NCI-H446 treated with DMSO at 0.1 percent for 48 hours (cell line): Measurements from ENCODE around the gene KIAA1671.

ENCODE experiments used
- DNase-seq: peaks from one replicate; lab custom pipeline; 2025; lab: John Stamatoyannopoulos, UW

KIAA1671 gene

DNA sequence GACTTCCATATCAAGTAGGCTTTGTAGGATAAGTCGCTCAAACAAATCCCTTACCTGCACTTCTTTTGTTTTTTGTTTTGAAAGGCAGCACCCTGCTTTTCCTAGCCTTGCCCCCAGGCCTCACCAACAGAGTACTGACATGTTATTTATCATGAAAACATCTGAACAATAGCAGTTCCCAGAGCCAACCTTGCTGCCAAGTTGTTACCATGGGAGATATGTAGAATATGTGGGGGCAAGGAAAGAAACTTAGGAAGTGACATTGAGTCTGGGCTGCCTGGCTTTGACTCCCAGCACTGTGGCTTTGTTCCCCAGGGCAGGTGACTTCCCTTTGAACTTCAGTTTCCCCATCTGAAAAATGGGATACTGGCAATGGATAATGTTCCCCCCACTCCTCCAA lies 193.8 kb downstream of the KIAA1671 start:
- DNase-seq, result no peak

GRCh38 chr22:25146906-25147641 lies 194.6 kb downstream of the KIAA1671 start:
- DNase-seq, result no peak

GRCh38 chr22:25147642-25147928 lies 195.1 kb downstream of the KIAA1671 start:
- no peak for DNase-seq

DNA sequence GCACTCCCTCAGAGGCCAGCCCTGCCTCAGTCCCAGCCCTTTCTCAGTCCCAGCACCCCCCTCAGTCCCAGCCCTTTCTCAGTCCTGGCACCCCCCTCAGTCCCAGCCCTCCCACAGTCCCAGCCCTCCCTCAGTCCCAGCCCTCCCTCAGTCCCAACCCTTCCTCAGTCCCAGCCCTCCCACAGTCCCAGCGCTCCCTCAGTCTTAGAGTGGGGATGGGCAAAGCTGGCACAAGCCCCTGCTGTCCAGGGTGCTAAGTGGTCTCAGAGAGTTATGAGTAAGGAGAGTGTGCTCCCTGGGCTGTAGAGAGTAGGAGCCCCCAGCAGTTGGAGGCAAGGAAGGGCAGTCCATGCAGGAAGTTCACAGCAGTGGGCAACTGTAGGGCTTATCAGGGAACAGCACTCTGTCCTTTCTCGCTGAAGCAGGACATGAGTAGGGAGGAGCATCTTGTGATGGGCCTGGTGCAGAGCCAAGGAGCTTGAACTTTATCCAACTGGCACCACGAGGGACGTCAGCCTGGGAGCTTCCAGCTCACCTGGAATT lies 195.7 kb downstream of the KIAA1671 start:
- no peak for DNase-seq

DNA sequence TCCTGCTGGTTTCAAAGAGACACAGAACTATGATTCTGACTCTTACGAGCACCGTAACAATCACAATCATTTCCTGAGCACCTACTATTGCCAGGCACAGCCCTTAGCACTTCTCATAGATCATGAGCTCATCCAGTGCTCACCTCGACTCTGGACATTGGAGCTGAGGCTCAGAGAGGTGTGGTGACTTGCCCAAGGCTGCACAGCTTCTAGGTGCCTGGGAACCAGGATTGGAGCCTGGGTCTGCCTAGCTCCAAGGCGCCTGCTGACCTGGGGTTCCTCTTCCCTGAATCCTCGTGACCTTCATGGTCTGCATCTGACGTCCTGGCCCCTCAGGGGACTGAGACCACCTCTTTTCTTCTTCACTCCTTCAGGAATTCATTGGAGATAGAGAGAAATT lies 196.5 kb downstream of the KIAA1671 start:
- DNase-seq, result no peak

- DNase-seq, result no peak
Observed at GRCh38 chr22:25153961-25154666, 201.6 kb downstream of the KIAA1671 start.

DNA sequence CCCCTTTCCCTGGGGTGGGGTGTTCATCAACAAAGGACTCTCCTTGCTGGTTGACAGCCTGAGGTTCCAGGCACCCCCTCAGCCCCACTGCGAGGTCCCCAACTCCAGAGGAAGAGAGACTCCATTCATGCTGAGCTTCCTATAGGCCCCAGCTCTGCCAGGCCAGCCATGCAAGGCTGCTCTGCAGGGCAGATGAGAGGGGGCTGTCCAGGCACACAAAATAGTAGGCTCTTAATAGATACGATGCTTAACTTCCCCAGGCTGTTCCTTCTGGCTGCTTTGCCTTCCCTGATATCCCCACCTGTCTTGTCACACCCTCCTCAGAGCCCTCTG lies 202.1 kb downstream of the KIAA1671 start:
- no peak for DNase-seq

- DNase-seq, result no peak
Observed at GRCh38 chr22:25156736-25157135, 204.2 kb downstream of the KIAA1671 start.

- no peak for DNase-seq
Observed at GRCh38 chr22:25159028-25159427, 206.5 kb downstream of the KIAA1671 start.

GRCh38 chr22:25160120-25160996 lies 207.8 kb downstream of the KIAA1671 start:
- no peak for DNase-seq

GRCh38 chr22:25161017-25161915 lies 208.8 kb downstream of the KIAA1671 start:
- no peak for DNase-seq

GRCh38 chr22:25161916-25162530 lies 209.5 kb downstream of the KIAA1671 start:
- no peak for DNase-seq

DNA sequence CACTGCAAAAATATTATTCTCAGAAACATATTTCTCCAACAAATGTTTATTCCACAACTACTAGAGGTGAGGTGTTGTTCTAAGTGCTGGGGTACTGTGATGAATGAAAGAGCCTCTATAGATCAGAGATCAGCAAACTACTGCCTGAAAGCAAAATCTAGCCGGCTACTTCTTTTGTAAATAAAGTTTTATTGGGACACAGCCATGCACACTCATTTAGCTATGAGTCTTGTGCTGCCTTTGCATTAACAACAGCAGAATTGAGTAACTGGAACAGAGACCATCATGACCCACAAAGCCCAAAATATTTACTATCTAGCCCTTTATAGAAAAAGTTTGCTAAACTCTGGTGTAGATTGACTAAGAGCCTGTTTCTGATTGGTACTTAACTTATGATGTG lies 210.0 kb downstream of the KIAA1671 start:
- no peak for DNase-seq

- DNase-seq, result no peak
Observed at GRCh38 chr22:25165785-25166184, 213.3 kb downstream of the KIAA1671 start.

DNA sequence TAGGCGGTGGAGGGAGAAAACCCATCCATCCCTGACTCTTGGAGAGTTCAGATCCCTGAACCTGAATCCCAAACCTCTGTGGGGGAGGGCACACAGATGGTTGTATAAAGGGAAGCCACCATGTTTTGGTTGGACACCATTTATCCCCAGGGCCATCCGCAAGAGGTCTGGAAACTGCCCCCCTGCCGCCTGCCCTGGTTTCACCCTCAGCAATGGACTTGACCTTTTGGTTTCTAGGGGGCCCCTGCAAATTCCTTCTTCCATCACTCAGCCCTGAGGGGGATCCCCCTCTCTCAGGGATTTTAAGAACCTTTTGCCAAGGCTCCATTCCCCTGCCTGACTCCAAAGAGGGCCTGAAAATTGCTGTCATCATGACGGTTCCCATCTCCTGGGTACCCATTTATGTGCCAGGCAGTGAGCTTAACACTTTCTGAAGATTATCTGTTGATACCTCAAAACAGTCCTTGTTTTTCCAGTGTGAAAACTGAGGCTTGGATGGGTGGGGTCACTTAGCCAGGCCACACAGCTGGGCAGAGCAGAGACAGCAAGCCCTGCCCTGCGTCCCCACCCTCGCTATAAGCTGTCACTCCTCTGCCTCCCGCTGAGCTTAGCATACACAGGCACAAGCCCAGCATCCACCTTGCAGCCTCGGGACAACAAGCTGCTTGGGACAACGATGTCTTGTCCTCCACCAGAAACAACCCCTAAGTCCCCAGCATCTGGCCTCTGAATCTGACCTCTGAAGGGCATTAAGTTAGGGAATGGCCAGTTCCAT lies 213.9 kb downstream of the KIAA1671 start:
- DNase-seq, result no peak

DNA sequence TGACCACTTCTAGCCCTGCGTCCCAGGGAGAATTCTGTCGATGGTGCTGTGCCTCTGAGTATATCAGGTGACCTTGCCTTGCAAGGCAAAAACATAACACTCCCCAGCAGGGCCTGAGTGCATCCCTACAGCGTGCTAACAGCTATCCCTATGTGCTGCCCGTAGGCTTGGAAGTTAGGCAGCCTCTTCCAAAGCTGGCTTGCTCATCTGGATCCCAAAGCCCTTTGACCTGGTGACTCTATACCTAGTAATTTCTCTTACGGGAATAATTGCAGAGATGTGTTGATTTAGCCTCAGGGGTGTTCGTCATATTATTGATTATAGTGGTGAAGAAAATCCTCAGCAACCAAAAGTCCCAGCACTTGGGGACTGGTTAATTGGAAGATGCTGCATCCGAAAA lies 214.6 kb downstream of the KIAA1671 start:
- no peak for DNase-seq

DNA sequence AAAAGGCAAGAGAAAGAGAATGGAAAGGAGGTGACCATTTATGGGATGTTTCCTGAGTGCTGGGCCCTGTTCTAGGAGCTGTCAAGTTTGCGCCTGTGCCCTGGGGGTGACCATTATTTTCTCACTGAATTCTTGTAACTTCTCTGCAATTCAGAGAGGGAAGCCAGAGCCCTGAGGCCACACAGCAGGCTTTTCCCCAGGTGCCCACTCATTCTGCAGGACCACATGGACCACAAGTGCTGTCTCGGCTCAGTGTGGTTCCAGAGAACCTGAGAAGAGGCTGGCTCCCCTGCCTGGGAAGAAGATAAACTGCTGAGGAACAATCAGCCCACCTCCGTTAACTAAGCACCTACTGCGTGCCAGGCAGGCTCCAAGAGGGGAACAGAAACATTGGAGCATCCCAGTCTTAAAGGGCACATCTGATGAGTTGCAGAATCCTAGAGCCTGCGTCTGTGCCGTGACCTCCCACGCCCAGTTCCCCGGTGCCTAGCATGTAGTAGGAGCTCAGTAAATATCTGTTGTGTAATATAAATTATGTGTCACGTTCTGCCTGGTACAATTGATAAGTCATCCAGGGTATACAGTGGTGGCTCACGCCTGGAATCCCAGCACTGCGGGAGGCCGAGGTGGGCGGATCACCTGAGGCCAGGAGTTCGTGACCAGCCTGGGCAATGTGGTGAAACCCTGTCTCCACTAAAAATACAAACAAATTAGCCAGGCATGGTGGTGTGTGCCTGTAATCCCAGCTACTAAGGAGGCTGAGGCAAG lies 215.5 kb downstream of the KIAA1671 start:
- no peak for DNase-seq

DNA sequence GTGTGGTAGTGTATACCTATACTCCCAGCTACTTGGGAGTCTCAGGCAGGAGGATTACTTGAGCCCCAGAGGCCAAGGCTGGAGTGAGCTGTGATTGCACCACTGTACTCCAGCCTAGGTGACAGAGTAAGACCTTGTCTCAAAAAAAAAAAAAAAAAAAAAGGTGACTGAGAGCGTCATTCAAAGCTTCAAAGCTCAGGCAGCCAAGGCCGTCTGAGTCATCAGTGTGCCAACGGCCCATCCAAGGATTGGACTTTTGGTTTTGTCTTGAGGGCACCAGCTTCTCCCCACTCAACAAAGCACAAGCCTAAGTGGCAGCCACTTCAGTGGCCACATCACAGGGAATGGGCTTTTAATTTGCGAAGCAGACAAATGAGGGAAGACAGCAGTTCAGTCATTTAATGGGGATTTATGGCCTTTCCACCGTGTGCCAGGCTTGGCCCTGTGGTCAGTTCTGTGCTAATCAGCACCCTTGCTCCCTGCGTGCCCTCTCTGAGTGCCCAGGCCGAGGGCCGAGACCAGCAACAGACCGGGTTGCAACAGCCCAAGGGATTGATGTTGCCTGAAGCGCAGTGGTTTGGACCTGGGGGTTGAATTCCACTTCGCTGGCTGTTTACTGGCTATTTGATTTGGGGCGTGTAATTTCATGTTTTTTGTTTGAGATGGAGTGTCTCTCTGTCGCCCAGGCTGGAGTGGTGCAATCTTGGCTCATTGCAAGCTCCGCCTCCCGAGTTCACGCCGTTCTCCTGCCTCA lies 216.9 kb downstream of the KIAA1671 start:
- DNase-seq, result no peak

- no peak for DNase-seq
Observed at GRCh38 chr22:25170426-25170980, 218.0 kb downstream of the KIAA1671 start.
